HG02798 (cell line): ENCODE data around the gene TM9SF1.

Experiments
- ATAC-seq: cut with Tn5 transposase; IDR thresholded peaks from one replicate; pipeline ENCODE4 v1.9.1; 2021; ENCODE audit warnings: mild to moderate bottlenecking; ENCODE audit not compliant: unreplicated experiment, poor library complexity

Gene TM9SF1

DNA sequence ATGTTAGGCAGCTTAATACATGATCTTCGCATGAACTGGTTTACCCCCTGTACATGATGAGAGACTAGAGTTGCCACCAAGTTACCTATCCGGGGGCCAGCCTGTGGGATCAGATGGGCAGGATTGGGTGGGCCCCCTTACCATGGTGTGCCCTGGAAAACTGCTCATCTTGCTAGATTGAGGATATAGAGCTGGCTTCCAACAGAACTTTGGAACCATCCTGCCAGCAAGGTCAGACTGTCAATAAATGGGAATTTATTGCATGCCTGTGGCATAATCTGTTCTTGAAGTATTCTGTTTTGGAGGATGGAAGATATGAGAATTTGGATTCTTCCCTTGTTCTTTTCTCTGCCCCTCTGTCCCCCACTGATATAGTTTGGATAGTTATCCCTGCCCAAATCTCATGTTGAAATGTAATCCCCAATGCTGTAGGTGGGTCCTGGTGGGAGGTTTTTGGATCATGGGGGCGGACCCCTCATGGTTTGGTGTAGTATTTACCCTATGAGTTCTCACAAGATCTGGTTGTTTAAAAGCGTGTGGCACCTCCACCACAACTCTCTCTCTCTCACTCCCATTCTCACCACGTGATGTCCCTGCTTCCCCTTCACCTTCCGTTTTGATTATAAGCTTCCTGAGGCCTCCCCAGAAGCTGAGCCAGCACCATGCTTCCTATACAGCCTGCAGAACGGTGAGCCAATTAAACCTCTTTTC lies 3.7 kb upstream of the TM9SF1 start:
- no peak for ATAC-seq

DNA sequence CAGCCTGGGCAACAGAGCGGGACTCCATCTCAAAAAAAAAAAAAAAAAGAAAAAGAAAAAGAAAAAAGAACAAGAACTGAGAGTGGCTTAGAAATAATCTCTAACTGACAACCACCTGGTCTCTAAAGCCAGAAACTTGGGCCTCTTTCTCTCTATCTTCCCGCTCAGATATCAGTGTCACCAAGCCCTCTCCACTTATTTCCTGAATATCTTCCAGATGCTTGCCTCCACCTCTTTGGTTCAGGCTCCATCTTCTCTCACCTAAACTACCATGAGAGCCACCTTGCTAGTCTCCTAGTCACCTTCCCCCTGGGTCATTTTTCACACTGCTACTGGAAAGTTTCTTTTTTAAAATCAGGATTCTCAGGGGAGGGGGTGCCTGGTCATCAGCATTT lies 1.8 kb upstream of the TM9SF1 start:
- ATAC-seq = no peak

DNA sequence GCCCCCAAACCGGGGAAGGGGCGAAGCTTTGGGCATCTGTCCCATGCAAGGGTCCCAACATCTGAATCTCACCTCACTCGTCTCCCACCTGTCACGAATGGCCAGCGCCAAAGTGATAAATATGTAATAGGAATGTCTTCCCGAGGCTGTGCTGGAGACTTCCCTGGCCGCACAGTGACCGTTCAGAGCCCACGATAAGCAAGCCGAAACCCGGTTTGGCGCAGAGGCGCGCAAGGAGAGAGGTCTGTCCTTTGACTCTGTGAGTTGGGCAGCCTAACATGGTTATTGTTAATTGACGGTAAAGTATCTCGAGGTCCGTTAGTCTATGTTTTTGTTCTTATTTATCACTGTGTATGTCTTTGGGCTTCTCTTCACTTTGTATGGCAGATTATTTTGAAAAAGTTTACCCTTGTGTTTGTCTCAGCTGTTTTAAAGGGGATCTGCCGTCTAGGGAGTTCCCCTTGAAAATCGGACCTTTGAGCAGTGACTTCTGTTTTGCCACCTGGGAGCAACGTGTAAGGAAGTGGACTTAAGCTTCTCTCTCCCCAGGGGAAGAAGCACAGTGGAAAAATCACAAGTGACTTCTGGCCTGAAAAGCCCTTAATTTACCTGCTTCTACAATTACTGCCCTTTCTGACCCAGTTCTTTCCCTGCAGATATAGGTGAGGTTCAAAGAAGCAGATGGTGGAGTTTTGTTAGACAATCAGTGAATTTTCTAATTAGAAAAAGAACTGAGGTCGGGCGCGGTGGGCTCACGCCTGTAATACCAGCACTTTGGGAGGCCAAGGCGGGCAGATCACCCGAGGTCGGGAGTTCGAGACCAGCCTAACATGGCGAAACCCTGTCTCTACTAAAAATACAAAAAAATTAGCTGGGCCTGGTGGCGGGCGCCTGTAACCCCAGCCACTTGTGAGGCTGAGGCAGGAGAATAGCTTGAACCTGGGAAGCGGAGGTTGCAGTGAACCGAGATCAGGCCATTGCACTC lies 1.1 kb upstream of the TM9SF1 start:
- ATAC-seq = peak; percentile 24

DNA sequence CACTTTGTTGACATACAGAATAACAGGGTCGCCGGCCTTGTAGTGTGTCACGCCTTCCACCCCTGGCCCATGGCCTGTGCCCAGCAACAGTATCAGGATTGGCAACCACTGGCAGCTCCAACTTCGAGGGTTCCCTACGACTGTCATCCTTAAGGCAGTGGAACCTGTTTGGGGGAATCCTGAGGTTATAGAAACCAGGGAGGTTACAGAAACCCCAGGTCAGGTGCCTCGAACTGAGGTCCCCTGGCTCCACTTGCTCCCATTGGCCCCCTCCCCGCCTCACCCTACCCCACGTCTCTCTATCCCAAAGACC lies 412 bp downstream of the TM9SF1 start:
- ATAC-seq = no peak

DNA sequence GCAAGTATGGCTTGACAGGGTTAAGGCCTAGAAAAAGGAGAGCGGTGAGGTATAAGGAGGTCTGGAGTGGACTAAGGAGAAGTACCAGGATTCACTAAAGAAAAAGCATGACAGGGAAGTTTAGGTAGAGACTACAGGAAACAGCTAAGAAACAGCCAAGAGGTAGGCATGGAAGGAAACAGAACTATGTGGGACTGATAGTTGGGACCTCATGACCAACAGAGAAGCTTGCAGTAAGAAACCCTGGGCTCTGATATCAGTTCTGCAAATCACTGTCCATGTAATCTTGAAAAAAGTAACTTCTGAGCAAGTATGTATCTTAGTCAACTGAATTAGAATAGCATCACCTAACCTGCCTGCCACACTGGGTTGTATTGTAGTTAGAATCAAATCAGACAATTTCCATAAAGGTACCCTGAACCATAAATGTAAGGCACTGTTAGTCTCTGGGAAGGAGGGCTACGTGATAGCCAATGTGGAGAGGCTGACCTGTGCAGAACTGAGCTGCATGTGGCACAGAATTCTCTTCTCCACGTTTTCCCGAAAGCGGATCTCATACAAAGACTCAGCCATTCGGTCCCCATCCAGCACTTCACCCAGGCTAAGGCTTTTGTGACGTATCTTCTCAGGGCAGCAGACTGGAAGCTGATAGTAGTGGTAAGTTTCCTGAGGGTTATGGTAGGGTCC lies 912 bp downstream of the TM9SF1 start:
- ATAC-seq = no peak

DNA sequence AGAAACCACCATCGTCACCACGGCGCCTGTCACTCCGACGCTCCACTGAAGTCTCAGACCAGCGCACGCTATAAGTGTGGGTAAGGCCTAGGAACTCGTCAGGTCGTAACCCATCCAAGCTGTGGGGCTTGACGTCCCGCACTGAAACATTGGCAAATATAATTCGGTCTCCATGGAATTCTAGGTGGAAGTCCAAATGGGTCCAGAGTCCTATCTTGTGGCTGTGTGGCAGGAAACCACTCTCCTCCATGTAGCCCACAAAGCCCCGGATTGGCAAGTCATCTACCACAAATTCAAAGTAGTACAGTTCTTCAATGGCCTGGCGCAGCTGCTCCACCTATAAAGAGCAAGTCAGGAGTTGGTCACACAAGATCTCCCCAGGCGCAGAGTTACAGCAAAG lies 2.3 kb downstream of the TM9SF1 start:
- ATAC-seq = no peak

DNA sequence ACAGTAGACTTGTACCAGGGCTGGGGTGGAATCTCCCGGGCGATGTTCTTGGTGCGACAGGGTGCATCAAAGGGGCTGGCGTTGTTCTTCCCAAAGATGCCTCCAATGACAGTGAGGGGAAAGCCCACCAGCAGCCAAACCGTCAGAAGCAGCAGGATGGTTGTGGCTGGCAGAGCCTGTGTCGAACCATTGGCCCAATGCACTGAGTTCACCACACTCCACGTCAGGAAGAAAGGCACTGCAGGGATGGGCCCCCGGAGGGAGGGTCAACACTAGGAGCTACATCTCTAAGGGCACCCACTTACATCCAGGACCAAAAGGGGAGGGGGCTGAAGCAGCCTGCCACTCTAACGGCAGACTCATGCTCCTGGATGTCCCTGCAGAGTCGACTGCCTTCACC lies 4.8 kb downstream of the TM9SF1 start:
- ATAC-seq = no peak

DNA sequence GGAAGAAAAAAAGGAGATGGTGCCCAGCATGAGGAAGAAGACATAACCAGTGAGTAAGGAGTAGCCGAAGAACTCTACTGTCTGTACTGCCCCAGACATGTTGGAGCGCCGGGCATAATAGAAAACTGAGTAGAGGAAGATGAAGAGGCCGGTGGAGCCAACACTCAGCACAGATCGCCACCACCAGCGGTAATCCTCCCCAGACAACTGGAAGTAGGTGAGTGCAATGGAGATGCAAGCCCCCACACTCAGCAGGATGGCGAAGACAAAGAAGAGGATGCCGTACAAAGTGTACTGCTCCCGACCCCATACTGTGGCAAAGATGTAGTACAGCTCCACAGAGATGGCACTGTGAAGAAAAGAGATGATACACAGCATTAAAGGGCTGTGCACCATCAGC lies 5.8 kb downstream of the TM9SF1 start:
- ATAC-seq = no peak

DNA sequence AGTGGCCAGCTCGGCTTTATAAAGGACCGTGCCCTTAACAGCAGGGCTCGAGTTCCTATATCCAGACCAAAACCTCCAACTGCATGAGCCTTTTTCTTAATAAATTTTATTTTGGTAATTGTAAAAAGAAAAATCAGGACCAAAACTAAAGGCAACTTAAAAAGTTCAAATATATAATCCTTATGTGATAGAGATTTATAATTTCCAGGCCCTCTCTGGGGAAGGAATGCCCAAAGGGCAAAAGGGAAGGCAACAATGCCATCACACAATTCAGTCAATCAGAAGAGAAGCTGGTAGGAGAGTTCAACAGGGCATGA lies 6.2 kb downstream of the TM9SF1 start:
- no peak for ATAC-seq

DNA sequence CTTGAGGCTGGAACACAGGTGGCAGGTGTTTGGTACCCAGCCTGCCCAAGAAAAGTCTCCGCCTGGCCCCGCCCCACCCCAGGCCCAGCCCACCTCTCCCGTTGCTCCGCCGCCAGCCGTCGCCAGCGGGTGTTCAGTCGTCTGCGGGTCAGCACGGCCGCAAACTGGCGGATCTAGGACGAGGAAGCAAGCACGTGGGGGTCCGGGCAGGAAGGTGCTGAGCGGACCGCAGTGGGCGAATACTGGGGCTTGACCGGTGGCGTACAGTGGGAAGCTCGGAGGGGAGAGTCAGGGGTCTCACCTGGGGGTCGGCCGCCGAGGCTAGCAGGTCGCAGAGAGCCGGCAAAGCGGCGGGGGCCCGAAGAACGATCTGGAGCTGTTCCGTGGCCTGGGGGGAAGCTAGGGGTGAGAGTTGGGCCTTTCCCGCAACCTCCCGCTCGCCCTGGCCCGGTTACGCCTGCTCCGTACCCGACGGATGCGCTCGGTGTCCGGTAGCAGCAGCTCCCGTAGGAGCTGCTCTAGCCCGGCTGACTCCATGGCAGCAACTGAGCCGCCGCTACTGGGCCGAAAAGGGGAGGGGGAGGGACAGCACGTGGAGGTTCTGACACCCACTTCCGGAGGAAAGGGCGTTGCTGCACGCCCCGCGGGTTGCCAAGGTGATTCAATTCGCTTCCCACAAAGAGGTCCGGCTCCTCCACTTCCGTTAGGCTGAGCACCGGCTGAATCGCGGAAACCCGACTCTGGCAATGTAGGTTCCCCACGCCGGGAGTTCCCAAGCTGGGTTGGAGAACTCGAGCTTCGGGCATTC lies 6.8 kb downstream of the TM9SF1 start, which contains the start of gene IPO4:
Gene IPO4, minus strand, starts transcription at position 566 of the 808 bp plus-strand sequence. Its CDS starts 29 bp downstream, at position 537.
- peak; percentile 94 for ATAC-seq

DNA sequence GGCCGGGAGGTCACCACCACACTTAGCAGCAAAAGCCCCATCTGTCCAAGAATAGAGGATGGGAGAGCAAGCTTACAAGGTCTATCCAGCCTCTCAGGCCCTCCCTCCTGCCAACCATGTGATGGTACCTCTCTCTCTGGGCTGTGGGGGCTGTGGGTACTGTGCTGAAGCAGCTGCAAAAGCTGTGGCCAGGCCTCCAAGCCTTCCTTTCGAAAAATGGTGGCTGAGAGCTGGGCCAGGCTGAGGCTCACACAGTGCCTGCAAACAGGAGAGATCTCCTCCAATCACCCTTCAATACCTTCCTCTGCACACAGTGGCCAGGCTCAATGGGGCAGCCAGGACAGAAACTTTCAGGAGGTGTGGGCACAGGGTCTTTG lies 7.7 kb downstream of the TM9SF1 start:
- ATAC-seq = no peak

DNA sequence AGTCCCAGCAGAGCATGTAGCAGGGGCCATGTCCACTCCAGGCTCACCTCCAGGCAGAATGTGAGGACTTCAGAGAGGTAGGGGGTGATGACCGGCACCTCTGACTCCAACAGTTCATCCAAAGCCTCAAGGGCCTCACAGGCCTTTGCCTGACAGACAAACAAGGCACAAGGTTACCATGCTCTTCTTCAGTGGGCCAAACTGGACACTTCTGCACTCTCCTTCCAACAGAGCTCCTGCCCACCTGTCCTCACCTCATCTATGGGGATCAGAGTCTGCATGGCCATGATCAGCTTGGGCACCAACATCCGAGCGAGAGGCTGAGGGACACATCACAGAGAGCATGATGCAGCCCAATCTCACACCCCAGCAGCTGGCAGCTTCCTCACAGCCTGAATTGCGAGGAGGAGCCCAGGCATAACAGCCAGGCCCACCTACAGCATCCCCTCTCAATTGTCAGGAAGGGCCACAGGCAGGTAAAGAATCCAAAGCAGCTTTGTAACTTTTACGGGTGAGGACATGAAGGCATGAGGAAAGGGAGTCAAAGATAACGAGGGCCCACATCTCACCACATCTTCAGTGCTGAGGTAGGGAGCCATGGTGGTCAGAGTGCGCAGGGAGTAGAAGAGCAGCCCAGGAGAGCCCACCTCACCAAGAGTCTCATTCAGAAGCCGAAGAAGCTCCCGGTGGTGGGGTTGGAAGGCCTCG lies 8.3 kb downstream of the TM9SF1 start:
- ATAC-seq = no peak

DNA sequence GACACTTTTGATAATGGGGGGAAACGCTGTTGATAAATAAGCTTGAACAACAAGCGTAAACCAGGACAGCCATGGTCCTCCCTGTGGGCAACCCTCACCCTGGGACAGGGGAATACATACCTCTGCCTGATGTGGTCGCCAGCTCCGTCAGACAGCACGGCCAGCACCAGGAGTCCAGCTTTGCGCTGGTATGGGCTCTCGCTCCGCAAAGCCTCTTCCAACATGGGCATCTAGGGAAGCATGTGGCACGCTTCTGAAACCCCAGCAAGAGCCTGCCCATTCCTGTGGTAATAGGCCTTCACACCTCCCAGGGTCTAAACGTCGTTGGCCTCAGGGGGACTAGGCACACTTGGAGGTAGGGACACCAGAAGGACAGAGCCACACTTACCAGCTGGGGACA lies 9.5 kb downstream of the TM9SF1 start:
- no peak for ATAC-seq

DNA sequence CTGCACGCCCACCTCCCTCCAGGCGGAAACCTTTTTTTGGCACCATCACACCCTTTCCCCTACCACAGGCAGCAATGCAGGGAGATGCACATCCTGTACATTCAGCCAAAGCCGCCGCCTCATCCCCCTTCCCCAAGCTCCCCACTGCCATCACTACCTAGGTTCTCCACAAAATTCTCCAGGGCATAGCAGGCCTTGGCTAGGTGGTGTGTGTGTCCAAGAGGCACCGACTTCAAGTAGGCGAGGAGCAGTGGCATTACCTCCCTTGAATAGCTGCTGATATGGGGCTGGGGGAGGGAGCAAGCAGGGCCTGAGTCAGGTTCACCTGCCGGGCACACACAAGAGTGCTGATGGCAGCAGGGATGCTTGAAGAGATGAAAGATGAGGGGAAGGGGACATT lies 10.2 kb downstream of the TM9SF1 start:
- no peak for ATAC-seq

DNA sequence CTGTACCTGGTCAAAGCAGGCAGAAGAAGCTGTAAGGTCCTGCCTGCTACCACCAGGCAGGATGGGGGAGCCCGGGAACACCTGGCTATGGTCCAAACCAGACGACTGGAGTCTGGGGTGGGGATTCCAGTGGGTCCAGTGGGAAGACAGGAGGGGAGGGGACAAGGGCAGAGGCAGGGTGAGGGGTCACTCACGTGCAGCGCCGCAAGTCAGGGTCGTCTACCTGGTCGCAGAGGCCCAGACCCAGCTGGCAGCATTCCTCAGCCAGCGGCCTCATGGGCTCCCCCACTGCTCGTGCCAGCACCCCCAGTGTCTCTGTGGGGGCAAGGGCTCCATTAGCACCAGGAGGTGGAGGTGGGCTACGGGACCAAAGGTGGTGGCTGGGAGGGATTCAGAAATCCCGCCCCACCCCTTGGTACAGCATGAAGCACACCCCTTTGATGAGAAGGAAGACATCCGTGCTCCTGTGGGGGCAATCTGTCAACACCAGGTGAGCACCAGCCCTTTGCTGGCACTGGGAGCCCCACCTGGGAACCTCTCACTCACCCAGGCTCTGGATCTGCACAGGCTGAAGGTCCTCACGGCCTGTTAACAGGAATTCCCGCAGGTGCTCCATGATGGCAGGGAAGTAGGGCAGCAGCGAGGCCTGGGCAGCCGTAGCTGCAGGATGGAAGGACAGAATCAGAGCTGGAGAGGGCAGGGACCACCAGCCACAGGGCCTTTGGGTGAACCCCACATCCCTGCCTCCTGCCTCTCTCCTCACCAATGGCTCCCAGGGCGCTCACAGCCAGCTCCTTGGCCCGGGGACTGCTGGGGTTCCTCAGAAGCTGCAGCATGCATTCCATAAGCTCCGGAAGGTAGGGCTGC lies 10.9 kb downstream of the TM9SF1 start:
- no peak for ATAC-seq

DNA sequence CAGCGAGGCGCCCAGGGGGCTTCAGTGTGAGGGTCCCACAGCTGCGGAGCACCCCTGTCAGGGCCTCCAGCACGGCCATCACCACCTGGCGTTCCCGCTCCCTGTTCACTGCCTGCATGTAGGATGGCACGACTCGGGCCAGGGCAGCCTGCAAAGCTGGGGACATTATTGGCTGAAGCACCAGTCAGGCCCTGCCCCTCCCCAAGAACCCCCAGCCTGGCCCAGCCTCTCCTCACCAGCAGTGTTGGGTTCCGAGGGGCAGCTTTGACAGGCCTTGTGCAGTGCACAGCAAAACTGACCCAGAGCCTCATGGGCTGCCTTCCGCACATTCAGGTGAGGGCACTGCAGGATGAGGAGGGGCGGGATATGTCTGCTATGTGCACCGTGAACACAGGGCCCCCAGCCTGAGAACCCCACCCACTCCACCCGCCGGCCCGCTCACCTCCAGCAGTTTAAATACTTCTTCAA lies 12.2 kb downstream of the TM9SF1 start:
- ATAC-seq = no peak

DNA sequence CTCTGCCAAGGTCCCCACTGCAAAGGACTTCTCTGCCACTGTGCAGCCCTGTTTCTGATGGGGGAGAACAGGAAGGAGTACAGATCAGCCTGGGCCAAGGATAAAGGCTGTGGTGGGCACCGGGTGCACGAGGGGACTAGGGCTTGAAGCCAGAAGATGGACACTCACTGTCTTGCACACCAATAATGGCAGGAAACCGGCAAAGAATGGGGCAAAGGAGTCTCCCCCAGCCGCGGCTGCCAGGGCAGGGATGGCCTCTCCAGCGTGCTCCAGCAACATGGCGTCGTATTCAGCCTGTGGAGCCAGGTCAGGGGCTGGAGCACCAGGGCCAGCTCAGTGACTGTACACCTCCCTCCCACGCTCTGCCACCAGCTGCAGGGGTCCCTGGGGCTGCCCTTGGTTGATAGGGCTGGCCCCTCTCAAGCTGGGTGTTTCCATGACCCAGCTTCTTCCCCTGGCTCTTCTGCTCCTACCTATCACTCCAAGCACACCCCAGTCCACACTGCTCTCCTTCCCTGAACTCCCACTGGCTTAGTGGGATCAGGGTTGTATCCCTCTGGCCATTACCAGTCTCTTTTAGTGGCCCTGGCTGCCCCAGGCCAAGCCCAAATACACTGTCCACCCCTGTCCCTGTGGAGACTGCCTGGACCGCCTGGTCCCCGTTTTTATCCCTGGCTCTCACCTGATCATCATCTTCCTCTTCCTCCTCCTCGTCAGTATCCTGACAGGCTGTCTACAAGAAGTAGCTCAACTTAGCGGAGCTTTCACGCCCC lies 12.9 kb downstream of the TM9SF1 start:
- ATAC-seq = no peak
